HL-60/S4 (cell line): ENCODE measurements around the gene CD81.

Source experiments
- in situ Hi-C: fragments of 300-500 bp; cut with MboI; formaldehyde crosslinking; loops from 2 replicates; pipeline ENCODE4 v1.14.3; 2022; ENCODE audit warnings: low sequenced_read_pairs

Gene CD81

GRCh38 chr11:2446590-2447252 lies 69.6 kb downstream of the CD81 start:
- in situ Hi-C loops, result no loop called here
